HG03103 (cell line): ENCODE measurements around the gene UBE2N.
"Not testable (repeated sequence)": the region's sequence is repeated elsewhere in the genome, so short reads cannot be mapped to it uniquely, and the experiment has no call there.

Source experiments
- ATAC-seq: cut with Tn5 transposase; IDR thresholded peaks from one replicate; pipeline ENCODE4 v1.9.1; 2021; ENCODE audit warnings: low read depth; ENCODE audit not compliant: unreplicated experiment

The UBE2N gene

DNA sequence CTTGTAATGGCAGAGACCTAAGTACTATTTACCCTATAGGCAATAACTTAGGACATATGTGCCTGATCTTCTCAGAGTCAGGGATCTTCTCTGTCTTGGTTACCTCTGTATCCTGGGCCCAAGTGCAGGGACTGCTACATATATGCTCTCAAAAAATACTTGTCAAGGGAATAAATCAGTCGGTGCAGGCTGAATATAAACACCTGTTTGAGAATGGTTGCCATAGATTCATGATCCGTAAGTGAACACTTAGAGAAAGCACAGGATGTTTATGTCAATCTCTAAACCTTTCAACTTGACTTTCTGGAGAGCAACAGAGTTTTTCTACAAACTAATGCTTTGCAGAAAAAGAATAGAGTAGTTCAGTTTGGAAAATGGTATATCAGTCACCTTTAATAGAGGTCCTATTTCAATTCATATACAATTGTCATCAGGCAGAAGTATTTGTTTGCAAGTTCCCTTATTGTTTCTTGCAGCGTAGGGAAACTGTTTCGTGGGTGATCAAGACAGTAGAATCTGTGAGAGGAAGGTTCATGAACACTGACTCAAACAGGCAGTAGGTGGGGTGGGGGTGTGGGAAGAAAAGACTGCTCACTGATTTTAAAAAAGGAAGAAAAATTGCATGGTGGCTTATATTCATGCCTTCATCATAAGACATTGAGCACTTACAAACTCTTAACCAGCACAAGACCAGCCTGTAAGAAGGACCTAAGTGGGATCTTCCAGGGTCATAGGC lies 6.0 kb upstream of the UBE2N start:
- ATAC-seq: no peak

DNA sequence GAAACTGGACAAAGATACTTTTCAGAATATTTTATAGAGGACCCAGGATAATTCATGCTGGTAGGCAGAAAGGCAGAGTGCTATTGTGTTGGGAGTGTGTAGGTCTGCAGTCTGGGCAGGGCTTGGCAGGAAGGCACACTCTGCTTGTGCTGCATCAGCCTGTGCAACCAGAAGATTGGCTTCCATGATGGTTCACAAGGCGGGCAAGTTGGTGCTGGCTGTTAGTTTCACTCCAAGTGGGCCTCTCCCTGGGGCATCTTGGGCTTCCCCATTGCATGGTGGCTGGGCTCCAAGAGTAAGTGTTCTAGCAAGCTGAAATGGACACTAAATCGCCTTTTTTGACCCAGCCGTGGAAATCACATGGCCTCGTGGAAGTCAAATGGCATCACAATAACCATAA lies 1.8 kb upstream of the UBE2N start:
- no peak for ATAC-seq

DNA sequence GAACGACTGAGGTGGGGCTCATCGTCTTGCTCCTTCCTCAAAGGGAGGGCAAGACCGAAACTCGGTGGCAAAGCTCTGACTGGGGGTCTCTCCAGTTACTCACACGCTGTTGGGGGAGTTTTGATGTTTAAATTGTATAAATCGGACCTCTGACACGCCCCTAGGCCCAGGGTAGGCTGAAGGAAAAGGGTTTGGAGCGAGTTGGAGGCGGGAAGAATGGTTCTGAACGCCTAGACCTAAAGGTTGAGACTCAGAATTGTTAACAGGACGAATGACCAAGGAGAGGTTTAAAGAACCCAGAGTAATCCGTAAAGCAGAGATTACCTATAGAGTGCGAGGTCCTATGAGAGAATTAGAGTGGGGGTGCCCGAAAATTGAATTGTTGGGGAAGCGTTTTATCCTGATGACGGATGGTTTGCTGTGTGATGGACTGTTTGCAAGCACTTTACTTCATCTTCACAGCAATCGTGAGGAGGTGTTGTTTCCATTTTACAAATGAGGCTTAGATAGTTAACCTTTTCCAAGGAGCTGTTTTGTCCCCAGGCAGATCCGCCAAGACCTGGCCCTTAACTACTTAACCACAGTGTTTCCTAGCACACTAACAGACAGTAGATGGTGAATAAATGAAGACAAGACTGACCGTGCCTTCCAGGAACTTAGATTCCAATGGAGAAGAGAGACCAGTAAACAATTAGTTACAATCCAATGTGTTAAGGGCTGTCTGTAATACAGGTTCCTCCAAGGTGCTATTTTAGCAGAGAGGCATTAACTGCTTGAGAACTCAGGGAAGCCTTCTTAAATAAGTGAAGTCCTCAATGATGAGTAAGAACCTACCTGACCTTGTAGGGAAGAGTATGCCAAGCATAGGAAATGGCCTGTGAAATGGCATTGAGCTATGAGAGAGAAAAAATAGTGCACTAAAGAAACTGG lies 929 bp upstream of the UBE2N start:
- no peak for ATAC-seq

DNA sequence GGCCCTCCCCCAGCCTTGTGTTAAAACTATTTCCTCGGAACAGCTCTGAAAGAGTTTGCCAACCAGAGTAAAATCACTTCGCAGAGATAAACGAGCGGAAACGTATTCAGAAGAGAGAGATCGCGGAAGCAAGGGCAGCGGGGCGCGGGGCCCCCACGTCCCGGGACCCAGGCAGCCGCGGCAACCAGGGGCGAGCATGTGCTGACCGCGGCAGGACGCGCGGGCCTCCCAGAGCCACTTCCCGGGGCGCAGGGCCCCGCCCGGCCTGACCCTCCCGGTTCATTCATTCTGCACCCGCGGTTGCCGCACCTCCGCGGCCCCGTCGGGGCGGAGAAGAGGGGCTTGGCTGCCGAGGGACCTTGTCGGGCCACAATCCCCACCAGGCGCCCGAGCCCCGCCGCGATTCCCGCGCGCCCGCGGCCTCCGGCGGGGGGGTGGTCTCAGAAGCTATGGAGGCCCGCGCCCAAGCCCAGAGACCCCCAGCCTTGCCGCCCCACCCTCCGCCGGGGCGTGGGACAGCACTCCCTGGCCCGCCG lies 598 bp downstream of the UBE2N start:
- no peak for ATAC-seq

DNA sequence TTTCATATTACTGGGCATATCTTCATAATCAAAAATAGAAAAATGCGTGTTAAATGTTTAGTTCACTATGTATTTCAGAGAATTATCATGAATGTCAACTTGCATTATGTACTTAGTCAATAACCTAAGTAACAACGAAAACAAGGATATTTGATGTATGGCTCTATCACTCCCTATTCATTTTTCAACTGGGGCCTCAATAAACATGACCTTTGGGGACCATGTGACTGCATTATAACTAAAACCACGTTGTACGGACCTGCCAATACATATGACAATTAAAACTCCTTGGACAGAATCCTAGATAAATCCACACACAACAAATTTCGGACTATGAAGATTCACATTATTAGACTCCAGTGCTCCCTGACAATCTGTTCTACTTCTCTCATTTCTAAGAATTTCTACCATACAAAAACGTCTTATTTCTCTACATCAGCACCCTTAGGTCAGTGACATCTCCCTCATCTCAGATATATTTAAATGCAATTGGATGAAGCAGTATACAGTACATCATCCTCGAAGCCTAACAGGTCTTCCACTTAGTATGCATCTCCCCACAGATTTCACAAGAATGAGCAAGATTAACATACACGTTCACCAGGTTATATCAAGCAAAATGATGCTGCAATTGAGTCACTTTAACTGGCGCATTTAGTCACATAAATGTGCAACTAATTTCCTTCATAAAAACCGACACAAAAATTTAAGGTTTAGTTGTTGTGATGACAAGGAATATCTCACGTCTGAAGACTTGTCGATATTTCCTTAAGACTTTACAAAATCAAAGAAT lies 1.5 kb downstream of the UBE2N start:
- no peak for ATAC-seq

DNA sequence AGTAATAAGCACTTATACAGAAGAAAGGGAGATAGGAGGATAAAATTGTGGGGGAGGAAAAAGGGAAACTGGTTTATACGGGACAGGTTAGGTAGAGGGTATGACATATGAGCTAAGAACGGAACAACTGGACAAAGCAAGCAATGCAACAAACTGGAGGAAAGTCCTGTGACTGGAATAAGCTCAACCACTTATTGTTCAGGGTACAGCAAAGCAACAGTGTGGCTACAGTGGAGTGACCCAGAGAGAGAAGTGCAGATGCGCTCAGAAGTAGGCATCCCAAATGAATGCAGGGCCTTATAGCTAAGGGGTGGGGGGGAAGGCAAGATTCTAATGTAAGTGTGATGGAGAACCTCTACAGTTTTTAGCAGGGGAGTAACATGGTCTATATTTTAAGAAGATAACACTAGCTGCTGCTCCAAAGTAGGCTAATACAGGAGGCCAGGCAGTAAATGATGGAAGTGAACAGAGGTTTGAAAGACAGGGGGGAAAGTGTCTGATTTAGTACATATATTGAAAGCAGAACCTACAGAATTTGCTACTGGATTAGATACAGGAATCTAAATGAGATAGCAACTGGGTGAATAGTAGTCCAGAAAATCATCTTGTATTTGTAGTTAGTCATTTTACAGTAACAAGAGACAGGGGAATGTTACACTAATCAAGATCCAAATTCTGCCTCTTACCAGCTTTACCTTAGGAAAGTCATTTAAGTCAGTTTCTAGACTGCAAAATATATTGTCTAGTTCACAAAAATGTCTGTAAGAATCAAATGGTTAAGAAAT lies 3.3 kb downstream of the UBE2N start:
- ATAC-seq: no peak

DNA sequence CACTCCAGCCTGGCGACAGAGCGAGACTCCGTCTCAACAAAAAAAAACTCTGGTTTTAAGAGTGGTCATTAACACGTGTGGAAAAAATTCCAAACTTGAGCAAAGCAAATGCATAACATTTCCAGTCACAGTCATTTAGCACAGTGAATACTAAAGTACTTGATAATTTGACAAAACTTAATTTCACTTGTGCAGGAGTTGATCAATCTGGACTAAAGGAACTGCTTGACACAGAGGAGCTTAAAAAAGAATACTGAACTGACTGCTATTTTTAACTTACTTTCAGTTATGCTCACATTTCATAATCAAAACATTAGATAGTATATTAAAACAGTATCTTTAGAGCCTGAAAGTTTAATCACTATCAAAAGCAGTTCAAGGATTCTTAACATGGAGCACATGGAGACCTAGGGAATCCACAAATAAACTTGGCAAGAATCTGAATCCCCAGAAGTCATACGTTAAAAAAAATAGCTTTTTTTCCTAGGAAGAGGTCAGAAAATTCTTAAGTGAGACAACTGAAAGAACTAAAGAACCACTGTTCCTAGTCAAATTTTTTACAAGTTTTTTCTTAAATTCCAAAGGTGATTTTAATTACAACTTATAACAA lies 7.4 kb downstream of the UBE2N start:
- ATAC-seq: no peak

DNA sequence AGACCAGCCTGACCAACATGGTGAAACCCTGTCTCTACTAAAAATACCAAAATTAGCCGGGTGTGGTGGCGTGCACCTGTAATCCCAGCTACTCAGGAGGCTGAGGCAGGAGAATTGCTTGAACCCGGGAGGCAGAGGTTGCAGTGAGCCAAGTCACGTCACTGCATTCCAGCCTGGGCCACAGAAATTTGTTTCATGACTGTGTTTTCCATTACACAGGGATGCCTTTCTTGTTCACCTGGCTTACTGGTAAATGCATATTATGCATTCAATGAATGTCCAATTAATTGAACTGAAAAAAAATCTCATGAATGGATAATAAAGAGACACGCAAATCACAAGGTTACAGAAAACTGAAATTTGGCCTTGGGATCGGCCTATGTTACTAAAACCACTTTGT lies 9.7 kb downstream of the UBE2N start:
- ATAC-seq: not testable (repeated sequence)

DNA sequence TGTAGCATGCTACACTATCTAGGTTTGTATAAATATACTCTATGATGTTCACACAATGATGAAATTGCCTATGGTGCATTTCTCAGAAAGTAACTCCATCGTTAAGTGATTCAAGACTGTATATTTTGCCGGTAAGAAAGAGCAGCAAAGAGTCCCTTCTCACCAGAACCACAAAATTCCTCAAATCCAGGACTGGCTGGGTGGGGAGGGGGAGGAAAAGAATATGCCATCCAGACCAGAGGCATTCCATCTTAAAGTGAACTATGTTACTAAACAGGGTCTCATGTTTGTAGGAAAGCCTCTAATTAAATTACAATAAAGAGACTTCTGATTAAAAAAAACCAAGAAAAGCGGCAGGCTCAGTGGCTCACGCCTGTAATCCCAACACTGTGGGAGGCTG lies 11.5 kb downstream of the UBE2N start:
- no peak for ATAC-seq

DNA sequence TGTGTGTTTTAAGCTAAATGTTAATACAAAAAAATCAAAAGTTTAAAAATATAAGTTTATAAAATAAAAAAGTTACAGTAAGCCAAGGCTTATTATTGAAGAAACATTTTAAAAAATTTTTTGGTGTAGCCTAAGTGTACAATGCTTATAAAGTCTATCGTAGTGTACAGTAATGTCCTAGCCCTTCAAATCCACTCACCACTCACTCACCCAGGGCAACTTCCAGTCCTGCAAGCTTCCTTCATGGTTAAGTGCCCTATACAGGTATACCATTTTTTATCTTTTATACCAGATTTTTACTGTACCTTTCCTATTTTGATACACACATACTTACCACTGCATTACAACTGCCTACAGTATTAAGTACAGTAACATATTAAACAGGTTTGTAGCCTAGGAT lies 11.9 kb downstream of the UBE2N start:
- no peak for ATAC-seq

DNA sequence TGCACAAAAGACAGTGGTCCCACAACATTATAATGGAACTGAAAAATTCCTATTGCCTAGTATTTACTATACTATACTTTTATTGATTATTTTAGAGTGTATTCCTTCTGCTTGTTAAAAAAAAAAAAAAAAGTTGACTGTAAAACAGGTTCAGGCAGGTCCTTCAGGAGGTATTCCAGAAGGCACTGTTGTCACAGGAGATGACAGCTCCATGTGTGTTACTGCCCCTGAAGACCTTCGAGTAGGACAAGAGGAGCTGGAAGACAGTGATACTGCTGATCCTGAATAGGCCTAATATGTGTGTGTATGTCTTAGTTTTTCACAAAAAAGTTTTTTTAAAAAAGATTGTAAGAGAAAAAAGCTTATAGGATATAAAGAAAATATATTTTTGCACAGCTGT lies 12.3 kb downstream of the UBE2N start:
- no peak for ATAC-seq

DNA sequence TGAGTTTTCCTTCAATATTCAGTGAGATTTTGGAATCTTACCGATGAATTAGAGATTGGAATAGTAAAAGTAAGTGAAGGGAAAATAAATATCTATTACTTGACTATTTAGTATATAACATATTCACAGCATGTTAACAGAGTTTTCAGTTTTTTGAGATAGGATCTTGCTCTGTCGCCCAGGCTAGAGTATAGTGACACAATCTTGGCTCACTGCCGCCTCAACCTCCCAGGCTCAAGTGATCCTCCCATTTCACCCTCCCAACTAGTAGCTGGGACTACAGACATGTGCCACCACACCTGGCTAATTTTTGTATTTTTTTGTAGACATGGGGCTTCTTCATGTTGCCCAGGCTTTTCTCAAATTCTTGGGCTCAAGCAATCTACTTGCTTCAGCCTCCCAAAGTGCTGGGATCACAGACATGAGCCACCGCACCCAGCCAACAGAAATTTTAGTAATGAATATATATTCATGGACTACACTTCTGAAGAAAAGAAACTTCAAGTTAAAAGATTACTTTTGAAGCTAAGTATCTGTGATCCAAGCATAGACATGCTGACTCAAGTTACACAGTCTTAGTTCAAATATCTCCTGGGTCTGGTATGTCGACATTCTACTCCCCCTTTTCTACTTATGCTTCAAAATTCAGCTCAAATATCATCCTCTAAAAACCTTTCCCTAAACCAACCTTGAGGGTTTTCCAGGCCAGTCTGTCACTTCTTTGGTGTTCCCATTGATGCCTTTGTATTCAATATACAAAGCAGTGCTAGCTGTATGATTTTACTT lies 13.8 kb downstream of the UBE2N start:
- no peak for ATAC-seq

DNA sequence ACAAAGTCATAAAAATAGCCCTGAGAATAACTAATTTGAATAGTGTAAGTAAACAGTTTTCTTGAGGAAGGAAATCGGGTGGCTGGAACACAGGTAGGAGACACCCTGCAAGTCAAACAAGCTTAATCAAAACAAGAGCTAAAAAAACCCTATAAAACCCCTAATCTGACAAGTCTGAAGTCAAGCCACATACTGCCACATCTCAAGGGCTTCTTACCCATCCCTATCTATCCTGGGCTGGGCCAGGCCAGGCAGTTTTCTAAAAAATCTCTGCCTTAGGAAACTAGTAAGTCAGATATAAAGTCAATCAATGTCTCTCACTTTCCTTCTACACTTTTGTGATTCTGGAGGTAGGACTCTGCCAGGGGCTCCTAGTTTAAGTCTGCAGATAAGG lies 15.3 kb downstream of the UBE2N start:
- no peak for ATAC-seq

DNA sequence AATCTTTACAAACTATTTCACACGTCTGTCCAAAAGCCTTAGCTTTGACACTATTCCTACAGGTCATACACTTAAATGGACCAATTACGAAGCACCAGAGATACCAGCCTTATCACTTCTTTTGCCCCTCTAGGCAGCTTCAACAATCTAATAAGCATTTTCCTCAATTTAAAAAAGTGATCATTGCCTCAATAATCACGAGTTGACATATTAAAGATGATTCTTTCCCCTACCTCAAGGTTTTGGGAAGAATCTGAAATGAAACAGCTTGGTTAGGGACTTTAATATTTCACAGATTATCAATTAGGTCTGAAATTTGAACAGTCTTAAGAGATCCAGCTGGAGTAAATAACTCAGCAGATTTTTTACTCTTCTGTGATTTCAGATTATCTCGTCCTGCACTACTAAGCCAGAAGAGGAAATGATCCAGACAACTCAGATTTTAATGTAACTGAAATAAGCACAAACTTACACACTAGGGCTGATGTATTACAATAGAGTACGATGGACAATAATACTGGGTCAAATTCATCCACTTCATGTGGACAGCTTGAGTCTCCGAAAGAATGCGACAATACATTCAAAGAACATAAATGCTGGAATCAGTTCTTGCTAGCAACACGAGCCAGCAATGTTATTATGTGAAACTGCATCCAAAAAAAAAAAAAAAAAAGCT lies 15.9 kb downstream of the UBE2N start:
- ATAC-seq: no peak

DNA sequence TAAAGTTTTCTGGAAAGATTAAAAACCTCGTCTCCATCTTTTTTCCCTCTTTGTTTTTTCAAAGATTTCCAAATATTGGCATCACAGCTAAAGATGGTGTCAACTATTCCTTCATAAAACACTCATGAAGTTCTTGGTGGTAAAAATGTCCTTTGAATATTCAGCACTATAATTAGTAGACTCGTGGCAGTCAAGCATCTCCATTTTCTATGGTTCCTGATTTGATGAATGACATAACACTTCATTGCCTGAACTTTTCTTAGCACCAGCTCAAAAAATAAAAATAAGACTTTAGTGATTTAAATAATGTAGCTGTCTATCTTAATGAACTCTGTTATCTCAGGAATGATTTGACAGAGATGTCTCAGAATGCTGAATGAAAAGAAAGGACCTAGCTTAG lies 19.7 kb downstream of the UBE2N start:
- ATAC-seq: no peak

DNA sequence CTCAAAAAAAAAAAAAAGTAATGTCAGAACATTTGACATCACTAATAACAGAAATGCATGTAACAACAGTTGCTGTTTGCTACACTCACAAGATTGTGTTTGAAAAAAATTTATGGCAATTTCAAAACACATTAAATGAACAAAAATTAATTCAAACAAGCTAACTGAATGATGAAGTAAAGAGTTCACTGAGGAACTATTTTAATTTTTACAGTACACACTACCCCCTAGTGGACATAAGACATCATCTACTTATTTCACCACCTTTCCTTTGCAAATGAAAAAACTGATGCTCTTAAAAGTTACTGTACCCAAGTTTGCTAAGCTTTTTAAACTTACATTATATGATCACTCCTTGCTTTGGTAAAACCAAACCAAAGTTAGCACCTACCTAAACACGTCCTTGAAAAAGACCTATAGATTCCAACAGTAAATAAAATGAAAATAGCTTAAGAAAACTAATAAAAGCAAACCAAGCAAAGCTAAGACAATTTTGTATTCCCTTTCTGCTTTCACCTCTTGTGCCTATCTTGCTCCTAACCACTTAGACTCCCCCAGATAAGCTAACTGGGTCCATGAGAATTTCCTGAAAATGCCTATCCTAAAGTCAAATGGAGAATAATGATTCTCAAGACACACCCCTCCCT lies 22.2 kb downstream of the UBE2N start:
- ATAC-seq: no peak

DNA sequence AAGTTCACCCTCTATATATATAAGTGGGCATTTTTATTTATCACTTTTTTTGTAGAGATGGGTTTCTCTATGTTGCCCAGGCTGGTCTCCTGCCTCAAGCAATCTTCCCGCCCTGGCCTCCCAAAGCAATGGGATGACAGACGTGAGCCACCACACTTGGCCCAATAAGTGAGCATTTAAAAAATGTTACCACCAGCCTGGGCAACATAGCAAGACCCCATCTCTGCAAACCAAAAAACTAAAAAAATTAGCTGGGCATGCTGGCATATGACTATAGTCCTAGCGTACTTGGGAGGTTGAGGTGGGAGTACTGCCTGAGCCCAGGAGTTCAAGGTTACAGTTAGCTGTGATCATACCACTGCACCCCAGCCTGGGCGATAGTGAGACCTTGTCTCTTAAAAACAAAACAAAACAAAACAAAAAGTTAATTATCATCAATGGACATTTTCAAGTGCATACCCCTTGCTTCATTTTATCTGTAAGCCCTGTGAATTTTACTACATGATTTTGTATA lies 23.7 kb downstream of the UBE2N start:
- no peak for ATAC-seq
